Activated CD8-positive, alpha-beta memory T cell treated with anti-CD3 and anti-CD28 coated beads for 36 hours (primary cell): ENCODE results near the gene AP1S3. TPM values are rescaled to one million over a fixed set of nuclear protein-coding genes. Genes with fewer than 3 reads are reported as not detected.

ENCODE experiments used
- CTCF ChIA-PET: fragments of 350-600 bp; sonication (Branson Sonifier 250); formaldehyde crosslinking; loops from one replicate; lab custom pipeline; 2021; ENCODE audit warnings: antibody characterized with exemption; lab: Charles Lee
- POLR2A ChIA-PET: fragments of 350-600 bp; sonication (Branson Sonifier 250); formaldehyde crosslinking; loops from one replicate; lab custom pipeline; 2021; ENCODE audit warnings: antibody characterized with exemption; lab: Charles Lee
- total RNA-seq, 2 experiments: library from RNA; stranded (reverse); gene quantifications; one replicate each; pipeline ENCODE4 v1.2.3, GENCODE V29; 2021

AP1S3 gene
- total RNA-seq, 2 experiments from 2014 or later, result 15.5 to 16.0 TPM

DNA sequence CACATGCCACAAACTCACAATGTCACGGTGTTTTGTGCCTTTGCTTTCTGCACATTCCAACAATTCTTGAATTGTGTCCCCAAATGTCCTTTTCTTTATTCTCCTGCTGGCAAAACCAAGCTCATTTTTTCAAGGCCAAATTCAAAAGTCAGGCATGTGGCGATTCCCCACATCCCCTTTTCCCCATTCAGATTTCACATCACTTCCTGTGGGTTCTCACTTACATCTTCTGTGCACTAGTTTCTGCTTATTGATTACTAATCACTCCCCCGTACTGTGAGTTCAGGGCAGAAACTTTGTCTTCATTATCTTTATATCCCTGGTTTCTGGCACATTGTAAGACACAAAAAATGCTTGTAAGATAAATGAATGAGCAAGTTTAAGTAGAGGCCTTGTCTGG is 69.2 kb downstream of the AP1S3 start:
- POLR2A ChIA-PET, result no interaction called here
- CTCF ChIA-PET, result no interaction called here

- ChIA-PET POLR2A (no interaction called here), CTCF (no interaction called here)
These were observed 70.0 kb downstream of the AP1S3 start for GRCh38 chr2:223767341-223767740.

DNA sequence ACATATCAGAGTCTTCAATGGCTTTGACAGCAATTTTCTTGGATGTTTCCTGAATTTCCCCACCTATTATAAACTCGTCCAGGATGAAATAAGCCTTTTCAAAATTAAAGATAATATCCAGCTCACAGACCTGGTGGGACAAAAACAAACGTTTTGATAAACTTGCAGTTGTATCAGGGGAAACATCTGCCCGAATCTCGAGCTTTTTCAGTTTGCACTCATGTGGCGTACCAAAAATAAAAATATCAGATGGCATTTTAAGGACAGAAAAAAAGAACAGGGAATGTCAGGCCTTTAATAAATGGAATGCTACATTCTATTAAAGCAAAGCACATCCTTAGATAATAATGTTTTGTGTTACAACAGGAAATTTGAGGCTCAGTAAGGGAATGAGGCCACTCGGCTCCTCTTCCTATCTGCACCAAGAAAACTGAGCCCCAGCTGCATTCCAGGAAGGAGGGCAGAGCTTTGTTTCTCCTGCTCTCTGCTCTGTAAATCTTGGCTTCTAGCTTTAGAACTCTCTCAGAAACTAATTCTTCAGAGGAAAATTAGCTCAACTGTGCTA is 72.1 kb downstream of the AP1S3 start:
- CTCF ChIA-PET, result no interaction called here

DNA sequence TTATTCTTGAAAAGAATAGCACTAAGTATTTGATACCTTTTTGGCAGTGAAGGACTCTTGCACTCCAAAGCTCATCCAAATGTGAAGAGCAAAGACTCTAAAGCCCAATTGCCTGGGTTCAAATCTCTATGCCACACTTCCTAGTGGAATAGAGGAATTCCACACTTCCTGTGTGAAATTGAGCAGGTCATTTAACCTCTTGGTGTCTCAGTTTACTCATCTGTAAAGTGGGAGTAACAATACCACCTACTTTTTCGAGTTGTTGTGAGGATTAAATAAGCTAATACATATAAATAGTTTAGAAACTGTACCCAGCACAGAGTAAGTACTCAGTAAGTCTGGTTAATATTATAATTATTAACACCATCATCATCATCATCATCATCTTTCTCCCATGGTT is 72.6 kb downstream of the AP1S3 start:
- ChIA-PET POLR2A (no interaction called here), CTCF (no interaction called here)

More for the DNA sequence above, 72.1 kb downstream of the AP1S3 start:
- POLR2A ChIA-PET, result no interaction called here

GRCh38 chr2:223762853-223763252 is 74.5 kb downstream of the AP1S3 start:
- POLR2A ChIA-PET, result interaction anchor here (0.6 kb wide), 1 partner anchor 55 kb away, joined by 3 read pairs; no protein-coding TSS in a partner anchor
- CTCF ChIA-PET, result no interaction called here

DNA sequence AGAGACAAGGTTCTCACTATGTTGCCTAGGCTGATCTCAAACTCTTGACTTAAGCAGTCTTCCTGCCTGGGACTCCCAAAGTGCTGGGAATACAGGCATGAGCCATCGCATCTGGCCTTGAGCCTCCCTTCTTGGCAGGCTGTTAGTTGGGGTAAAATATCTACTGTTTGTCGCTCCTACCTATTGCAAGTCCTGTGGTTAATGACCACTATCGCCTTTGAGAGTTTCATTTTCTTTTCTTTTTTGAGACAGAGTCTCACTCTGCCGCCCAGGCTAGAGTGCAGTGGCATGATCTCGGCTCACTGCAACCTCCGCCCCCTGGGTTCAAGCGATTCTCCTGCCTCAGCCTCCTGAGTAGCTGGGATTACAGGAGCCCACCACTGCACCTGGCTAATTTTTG is 75.6 kb downstream of the AP1S3 start:
- CTCF ChIA-PET, result interaction anchor here (1.1 to 1.7 kb wide), 3 partner anchors 17 to 98 kb away, joined by 3 to 5 read pairs (median 3); no protein-coding TSS in a partner anchor

GRCh38 chr2:223760838-223761502 is 76.4 kb downstream of the AP1S3 start:
- POLR2A ChIA-PET, result interaction anchor here (1.4 kb wide), 1 partner anchor 197 kb away, joined by 3 read pairs; no protein-coding TSS in a partner anchor
- CTCF ChIA-PET, result interaction anchor here (0.6 to 1.7 kb wide), 5 partner anchors 11 to 197 kb away, joined by 3 to 5 read pairs (median 3); no protein-coding TSS in a partner anchor

More for the DNA sequence above, 75.6 kb downstream of the AP1S3 start:
- POLR2A ChIA-PET, result interaction anchor here (1.4 kb wide), 1 partner anchor 196 kb away, joined by 3 read pairs; no protein-coding TSS in a partner anchor

- POLR2A ChIA-PET, result no interaction called here
- CTCF ChIA-PET, result interaction anchor here (0.6 to 1.4 kb wide), 2 partner anchors 11 to 192 kb away, joined by 3 to 4 read pairs; no protein-coding TSS in a partner anchor
These were observed 77.6 kb downstream of the AP1S3 start for GRCh38 chr2:223759569-223760430.

- POLR2A ChIA-PET, result no interaction called here
- CTCF ChIA-PET, result no interaction called here
These were observed 79.1 kb downstream of the AP1S3 start for GRCh38 chr2:223758131-223758840.

DNA sequence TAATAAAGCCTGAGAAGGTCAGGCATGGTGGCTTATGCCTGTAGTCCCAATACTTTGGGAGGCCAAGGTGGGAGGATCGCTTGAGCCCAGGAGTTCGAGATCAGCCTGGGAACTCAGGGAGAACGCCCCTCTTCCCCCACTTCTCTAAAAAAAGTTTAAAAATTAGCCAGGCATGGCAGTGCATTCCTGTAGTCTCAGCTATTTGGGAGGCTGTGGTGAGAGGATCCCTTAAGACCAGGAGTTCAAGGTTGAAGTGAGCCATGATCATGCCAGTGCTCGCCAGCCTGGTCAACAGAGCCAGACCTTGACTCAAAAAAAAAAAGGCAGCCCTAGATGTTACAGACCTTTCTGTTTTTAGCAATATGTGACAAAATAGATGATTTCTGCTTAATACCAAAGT is 83.4 kb downstream of the AP1S3 start:
- POLR2A ChIA-PET, result no interaction called here
- CTCF ChIA-PET, result no interaction called here

- CTCF ChIA-PET, result interaction anchor here (0.7 kb wide), 1 partner anchor 158 kb away, joined by 4 read pairs; no protein-coding TSS in a partner anchor
- POLR2A ChIA-PET, result no interaction called here
These were observed 86.4 kb downstream of the AP1S3 start for GRCh38 chr2:223751012-223751411.

GRCh38 chr2:223747392-223748042 is 89.9 kb downstream of the AP1S3 start:
- ChIA-PET POLR2A (no interaction called here), CTCF (no interaction called here)

DNA sequence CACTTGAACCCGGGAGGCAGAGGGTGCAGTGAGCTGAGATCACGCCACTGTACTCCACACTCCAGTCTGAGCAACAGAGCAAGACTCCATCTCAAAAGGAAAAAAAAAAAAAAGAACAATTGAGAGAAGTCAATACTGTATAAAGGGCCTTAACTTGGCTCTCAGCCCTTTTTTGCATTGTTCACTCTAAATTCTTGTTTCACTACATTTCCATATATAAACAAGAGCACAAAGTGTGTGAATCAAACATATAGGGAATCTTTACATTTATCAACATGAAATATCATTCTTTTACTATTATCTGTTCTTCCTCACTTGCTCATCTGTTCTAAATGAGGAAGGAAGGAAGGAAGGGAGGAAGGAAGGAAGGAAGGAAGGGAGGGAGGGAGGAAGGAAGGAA is 90.8 kb downstream of the AP1S3 start:
- ChIA-PET CTCF (no interaction called here), POLR2A (no interaction called here)

DNA sequence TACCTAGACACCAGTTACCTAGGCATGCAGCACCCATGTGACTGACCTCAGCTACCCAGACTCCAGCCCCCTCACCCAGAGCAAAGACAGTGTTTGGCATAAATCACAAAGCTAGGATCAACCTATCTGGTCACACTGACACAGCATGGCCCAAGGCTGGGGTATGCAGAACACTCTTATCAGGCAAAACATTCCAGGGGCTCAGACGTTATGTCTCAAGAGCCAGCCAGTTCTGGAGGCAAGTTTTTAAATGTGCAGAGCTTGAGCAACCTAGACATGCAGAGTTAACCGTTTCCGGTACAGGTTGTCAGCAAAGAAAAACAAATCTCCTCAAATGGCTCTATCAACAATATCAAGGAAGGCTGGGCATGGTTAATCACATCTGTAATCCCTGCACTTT is 92.8 kb downstream of the AP1S3 start:
- ChIA-PET POLR2A (no interaction called here), CTCF (no interaction called here)

DNA sequence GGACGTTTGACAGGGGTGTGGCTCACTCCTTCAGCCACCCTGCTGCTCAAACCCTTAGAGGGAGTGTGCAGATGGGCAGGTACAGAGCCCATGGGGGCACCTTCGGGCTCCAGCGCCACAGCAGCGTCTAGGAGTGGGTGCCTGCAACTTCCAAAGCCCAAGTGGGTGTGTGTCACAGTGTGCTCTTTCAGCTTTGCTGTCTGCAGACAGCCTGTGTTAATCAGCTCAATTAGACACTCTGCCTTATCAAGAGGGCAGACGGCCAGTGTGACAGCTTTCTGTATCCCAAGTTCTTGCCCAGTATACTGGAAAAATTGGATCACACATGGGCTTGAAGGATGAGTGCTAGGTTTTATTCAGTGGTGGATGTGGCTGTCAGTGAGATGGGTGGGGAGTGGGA is 96.7 kb downstream of the AP1S3 start:
- POLR2A ChIA-PET, result no interaction called here
- CTCF ChIA-PET, result no interaction called here

- POLR2A ChIA-PET, result no interaction called here
- CTCF ChIA-PET, result no interaction called here
These were observed 100.2 kb downstream of the AP1S3 start for GRCh38 chr2:223737207-223737606.

DNA sequence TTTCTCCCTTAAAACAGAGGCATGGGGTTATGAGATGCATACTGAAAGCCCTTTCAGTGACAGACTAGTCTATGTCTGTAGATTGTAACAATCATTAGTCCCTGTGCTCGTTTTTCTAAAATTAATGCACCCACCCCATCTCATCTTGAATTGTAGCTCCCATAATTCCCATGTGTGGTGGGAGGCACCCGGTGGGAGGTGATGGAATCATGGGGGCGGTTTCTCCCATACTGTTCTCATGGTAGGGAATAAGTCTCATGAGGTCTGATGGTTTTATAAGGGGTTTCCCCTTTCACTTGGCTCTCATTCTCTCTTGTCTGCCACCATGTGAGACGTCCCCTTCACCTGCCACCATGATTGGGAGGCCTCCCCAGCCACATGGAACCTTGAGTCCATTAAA is 100.9 kb downstream of the AP1S3 start:
- ChIA-PET POLR2A (no interaction called here), CTCF (no interaction called here)

- ChIA-PET CTCF (no interaction called here), POLR2A (no interaction called here)
These were observed 101.6 kb downstream of the AP1S3 start for GRCh38 chr2:223735659-223736244.
